Osteocyte (in vitro differentiated cells): ENCODE data around the gene CD22. TPM values are rescaled to one million over a fixed set of nuclear protein-coding genes. Genes with fewer than 3 reads are reported as not detected.

ENCODE experiments used
- DNase-seq: peaks from one replicate; pipeline ENCODE4 v3.0.0; 2021; ENCODE audit warnings: mixed read lengths; ENCODE audit not compliant: unreplicated experiment; ENCODE audit errors: extremely low spot score
- H3K27ac Mint-ChIP-seq: one replicate; pipeline ENCODE4 v1.8.0; 2021; ENCODE audit warnings: mild to moderate bottlenecking, mixed read lengths; ENCODE audit not compliant: unreplicated experiment
- H3K27me3 Mint-ChIP-seq: one replicate; pipeline ENCODE4 v1.8.0; 2021; ENCODE audit warnings: mixed read lengths; ENCODE audit not compliant: unreplicated experiment
- H3K36me3 Mint-ChIP-seq: one replicate; pipeline ENCODE4 v1.8.0; 2021; ENCODE audit warnings: mixed read lengths; ENCODE audit not compliant: unreplicated experiment
- H3K4me1 Mint-ChIP-seq: one replicate; pipeline ENCODE4 v1.8.0; 2021; ENCODE audit warnings: mixed read lengths; ENCODE audit not compliant: unreplicated experiment
- H3K4me3 Mint-ChIP-seq: one replicate; pipeline ENCODE4 v1.8.0; 2021; ENCODE audit warnings: mild to moderate bottlenecking, moderate library complexity, mixed read lengths; ENCODE audit not compliant: unreplicated experiment
- H3K9me3 Mint-ChIP-seq: one replicate; pipeline ENCODE4 v1.8.0; 2021; ENCODE audit warnings: mixed read lengths; ENCODE audit not compliant: unreplicated experiment
- CTCF ChIP-seq: fragments of 200-600 bp; sonication (generic); IDR thresholded peaks from 2 replicates; pipeline ENCODE4 v1.5.0; 2021; ENCODE audit warnings: antibody characterized with exemption, mild to moderate bottlenecking, moderate library complexity
- total RNA-seq: library from RNA; stranded (reverse); gene quantifications from 2 replicates; pipeline ENCODE4 v1.2.1, GENCODE V29; 2021

Gene CD22
- total RNA-seq, 1 donor from 2014 or later = not detected

- Mint-ChIP-seq H3K27ac (no peak overlapping the region), H3K9me3 (no peaks in the 10 kb centered on the region), H3K4me3 (no peak overlapping the region), H3K27me3 (no peaks in the 10 kb centered on the region), H3K4me1 (peaks cover 9% of the 10 kb centered on the region), H3K36me3 (no peaks in the 10 kb centered on the region)
- no peak for DNase-seq
- TF ChIP-seq CTCF = no peak
Observed at GRCh38 chr19:35314858-35315470, 14.0 kb upstream of the CD22 start.

GRCh38 chr19:35315883-35316282 is 13.1 kb upstream of the CD22 start:
- DNase-seq = no peak
- peaks cover 9% of the 10 kb centered on the region for H3K4me1 Mint-ChIP-seq
- H3K36me3 Mint-ChIP-seq = no peaks in the 10 kb centered on the region
- no peaks in the 10 kb centered on the region for H3K27me3 Mint-ChIP-seq
- no peak overlapping the region for H3K27ac Mint-ChIP-seq
- TF ChIP-seq CTCF = no peak
- no peak overlapping the region for H3K4me3 Mint-ChIP-seq
- H3K9me3 Mint-ChIP-seq = no peaks in the 10 kb centered on the region

GRCh38 chr19:35316560-35316959 is 12.4 kb upstream of the CD22 start:
- H3K27me3 Mint-ChIP-seq = no peaks in the 10 kb centered on the region
- no peak for TF ChIP-seq CTCF
- no peak overlapping the region for H3K4me3 Mint-ChIP-seq
- no peak for DNase-seq
- peaks cover 9% of the 10 kb centered on the region for H3K4me1 Mint-ChIP-seq
- H3K9me3 Mint-ChIP-seq = no peaks in the 10 kb centered on the region
- H3K36me3 Mint-ChIP-seq = no peaks in the 10 kb centered on the region
- no peak overlapping the region for H3K27ac Mint-ChIP-seq

GRCh38 chr19:35317464-35318043 is 11.4 kb upstream of the CD22 start:
- H3K27ac Mint-ChIP-seq = no peak overlapping the region

More at GRCh38 chr19:35317464-35318043, 11.4 kb upstream of the CD22 start:
- no peaks in the 10 kb centered on the region for H3K9me3 Mint-ChIP-seq
- H3K27me3 Mint-ChIP-seq = peaks cover 3% of the 10 kb centered on the region
- no peak for TF ChIP-seq CTCF
- H3K4me3 Mint-ChIP-seq = no peak overlapping the region
- no peak for DNase-seq
- H3K36me3 Mint-ChIP-seq = no peaks in the 10 kb centered on the region
- H3K4me1 Mint-ChIP-seq = peaks cover 9% of the 10 kb centered on the region
